HG03039 (cell line): ENCODE measurements around the gene PAFAH1B2.
"Not testable (repeated sequence)": the region's sequence is repeated elsewhere in the genome, so short reads cannot be mapped to it uniquely, and the experiment has no call there.

Experiments
- ATAC-seq: cut with Tn5 transposase; IDR thresholded peaks from one replicate; pipeline ENCODE4 v1.9.1; 2021; ENCODE audit warnings: mild to moderate bottlenecking, moderate library complexity; ENCODE audit not compliant: unreplicated experiment

The PAFAH1B2 gene

GRCh38 chr11:117143871-117144476 is at the start of gene PAFAH1B2:
Gene PAFAH1B2, plus strand, starts transcription at chr11:117144287. Its CDS starts 8,161 bp downstream, at chr11:117152448.
- ATAC-seq: peak; percentile 96

GRCh38 chr11:117094776-117095175 is 49.3 kb upstream of the PAFAH1B2 start:
- ATAC-seq: no peak

GRCh38 chr11:117095284-117096161 is 48.6 kb upstream of the PAFAH1B2 start:
- no peak for ATAC-seq

GRCh38 chr11:117096201-117096991 is 47.7 kb upstream of the PAFAH1B2 start:
- ATAC-seq: no peak

GRCh38 chr11:117097014-117097388 is 47.1 kb upstream of the PAFAH1B2 start:
- ATAC-seq: no peak

GRCh38 chr11:117097389-117098268 is 46.5 kb upstream of the PAFAH1B2 start:
- peak; percentile 24 for ATAC-seq

- peak; percentile 80 for ATAC-seq
Measured at GRCh38 chr11:117098269-117099232, 45.5 kb upstream of the PAFAH1B2 start, which contains the start of gene SIK3. Gene SIK3, minus strand, starts transcription at chr11:117098428. Its CDS starts 13 bp downstream, at chr11:117098415.

GRCh38 chr11:117099696-117100095 is 44.4 kb upstream of the PAFAH1B2 start:
- ATAC-seq: no peak

- ATAC-seq: no peak
Measured at GRCh38 chr11:117100556-117100955, 43.5 kb upstream of the PAFAH1B2 start.

GRCh38 chr11:117107701-117108590 is 36.1 kb upstream of the PAFAH1B2 start:
- no peak for ATAC-seq

- no peak for ATAC-seq
Measured at GRCh38 chr11:117110294-117110950, 33.7 kb upstream of the PAFAH1B2 start.

GRCh38 chr11:117112497-117112896 is 31.6 kb upstream of the PAFAH1B2 start:
- not testable (repeated sequence) for ATAC-seq

- ATAC-seq: not testable (repeated sequence)
Measured at GRCh38 chr11:117112939-117113338, 31.1 kb upstream of the PAFAH1B2 start.

- ATAC-seq: no peak
Measured at GRCh38 chr11:117117681-117118080, 26.4 kb upstream of the PAFAH1B2 start.

- ATAC-seq: no peak
Measured at GRCh38 chr11:117121176-117121575, 22.9 kb upstream of the PAFAH1B2 start.

- ATAC-seq: no peak
Measured at GRCh38 chr11:117122556-117122955, 21.5 kb upstream of the PAFAH1B2 start.

GRCh38 chr11:117126223-117126965 is 17.7 kb upstream of the PAFAH1B2 start:
- ATAC-seq: no peak
